CD4-positive, CD25-positive, alpha-beta regulatory T cell (primary cell): ENCODE measurements around the gene DDN. TPM values are rescaled to one million over a fixed set of nuclear protein-coding genes. Genes with fewer than 3 reads are reported as not detected.

ENCODE experiments used
- ATAC-seq, 2 donors: fragments of 150-1000 bp; cut with Tn5 transposase; one replicate each; pipeline ENCODE4 v1.10.0; 2021; ENCODE audit warnings: low read depth in 2 of 2, moderate number of reproducible peaks in 2 of 2, moderate library complexity in 1 of 2
- DNase-seq, 3 donors: peaks; one replicate each; pipeline versions ENCODE4 v3.0.0 to v3.0.0-alpha.2; 2012 to 2022; ENCODE audit warnings: mixed read lengths in 1 of 3
- H3K27ac ChIP-seq: one replicate; pipeline ENCODE4 v1.7.0; 2013; ENCODE audit warnings: mild to moderate bottlenecking, low read length; ENCODE audit not compliant: insufficient read depth, poor library complexity, severe bottlenecking
- H3K27me3 ChIP-seq: one replicate; pipeline ENCODE4 v1.7.0; 2013; ENCODE audit warnings: low read length; ENCODE audit not compliant: control insufficient read depth, insufficient read depth
- H3K36me3 ChIP-seq: one replicate; pipeline ENCODE4 v1.7.0; 2013; ENCODE audit warnings: mild to moderate bottlenecking, low read length, moderate library complexity; ENCODE audit not compliant: control insufficient read depth, insufficient read depth
- H3K4me1 ChIP-seq: 2 replicates; pipeline ENCODE4 v1.7.0; 2013; ENCODE audit warnings: mild to moderate bottlenecking, low read length; ENCODE audit not compliant: insufficient read depth, control insufficient read depth, poor library complexity, severe bottlenecking
- H3K4me3 ChIP-seq: one replicate; pipeline ENCODE4 v1.7.0; 2013; ENCODE audit warnings: low read depth, mild to moderate bottlenecking, low read length, moderate library complexity
- H3K9me3 ChIP-seq, 2 experiments: 1 replicate in 1 of 2; 2 replicates in 1 of 2; pipeline ENCODE4 v1.7.0; 2013; ENCODE audit warnings: low read length in 2 of 2, mild to moderate bottlenecking in 1 of 2, moderate library complexity in 1 of 2; ENCODE audit not compliant: control insufficient read depth in 2 of 2
- H3K27ac Mint-ChIP-seq, 3 donors: one replicate each; pipeline ENCODE4 v1.8.0; 2020 to 2022; ENCODE audit warnings: mild to moderate bottlenecking in 3 of 3, mixed read lengths in 3 of 3, moderate library complexity in 2 of 3
- H3K27me3 Mint-ChIP-seq: one replicate; pipeline ENCODE4 v1.8.0; 2022; ENCODE audit warnings: mild to moderate bottlenecking, mixed read lengths
- H3K36me3 Mint-ChIP-seq: one replicate; pipeline ENCODE4 v1.8.0; 2020; ENCODE audit warnings: mixed read lengths
- H3K4me1 Mint-ChIP-seq, 4 donors: one replicate each; pipeline ENCODE4 v1.8.0; 2020 to 2022; ENCODE audit warnings: mixed read lengths in 4 of 4, mild to moderate bottlenecking in 1 of 4
- H3K4me3 Mint-ChIP-seq, 4 donors: one replicate each; pipeline ENCODE4 v1.8.0; 2020 to 2022; ENCODE audit warnings: mild to moderate bottlenecking in 4 of 4, mixed read lengths in 4 of 4, moderate library complexity in 3 of 4
- H3K9me3 Mint-ChIP-seq, 7 donors: one replicate each; pipeline ENCODE4 v1.8.0; 2020 to 2022; ENCODE audit warnings: mixed read lengths in 7 of 7, mild to moderate bottlenecking in 3 of 7, moderate library complexity in 2 of 7
- polyA plus RNA-seq, 4 donors: library from polyadenylated mRNA; unstranded; fragments of 300-500 nt; fragmentation: Illumina TruSeq; gene quantifications; one replicate each; pipeline ENCODE4 v1.2.3, GENCODE V29; 2021
- total RNA-seq: library from RNA; stranded (reverse); gene quantifications from one replicate; pipeline ENCODE4 v1.2.3, GENCODE V29; 2022

The DDN gene
- total and polyA plus RNA-seq, 5 donors from 2014 or later, result 0.39 TPM; not detected in 4

GRCh38 chr12:48981757-48982157, 17.4 kb downstream of the DDN start:
- H3K4me1 Mint-ChIP-seq, result peaks cover 0 to 49% (median 18%) of the 10 kb centered on the region in 4 donors
- H3K27ac Mint-ChIP-seq, result peak overlapping the region; percentile 63 to 92 (median 91)
- ATAC-seq, result no peak
- Histone ChIP-seq H3K4me3 (peak overlapping the region; percentile 26), H3K4me1 (peaks cover 51% of the 10 kb centered on the region), H3K27ac (no peak overlapping the region), H3K36me3 (no peaks in the 10 kb centered on the region), H3K27me3 (peaks cover 30% of the 10 kb centered on the region), H3K9me3 (no peaks in the 10 kb centered on the region)
- no peak for DNase-seq
- peaks cover 69% of the 10 kb centered on the region for H3K27me3 Mint-ChIP-seq
- peaks cover 0 to 5% (median 0%) of the 10 kb centered on the region in 7 donors for H3K9me3 Mint-ChIP-seq
- no peaks in the 10 kb centered on the region for H3K36me3 Mint-ChIP-seq
- H3K4me3 Mint-ChIP-seq, result peak overlapping the region; percentile 35 to 92 (median 90)

GRCh38 chr12:48980953-48981756, 18.0 kb downstream of the DDN start:
- Histone ChIP-seq H3K27ac (no peak overlapping the region), H3K9me3 (no peaks in the 10 kb centered on the region), H3K36me3 (no peaks in the 10 kb centered on the region), H3K27me3 (peaks cover 31% of the 10 kb centered on the region), H3K4me3 (peak overlapping the region; percentile 48), H3K4me1 (peaks cover 51% of the 10 kb centered on the region)
- H3K27me3 Mint-ChIP-seq, result peaks cover 73% of the 10 kb centered on the region
- DNase-seq (peak; percentile 44 to 84 (median 61)), ATAC-seq (peak; percentile 44 to 50)
- peak overlapping the region; percentile 18 to 92 (median 90) for H3K4me3 Mint-ChIP-seq
- peaks cover 0 to 5% (median 0%) of the 10 kb centered on the region in 7 donors for H3K9me3 Mint-ChIP-seq
- no peaks in the 10 kb centered on the region for H3K36me3 Mint-ChIP-seq
- H3K4me1 Mint-ChIP-seq, result peaks cover 0 to 49% (median 18%) of the 10 kb centered on the region in 4 donors
- peak overlapping the region; percentile 63 to 92 (median 91) for H3K27ac Mint-ChIP-seq

- ATAC-seq (no peak), DNase-seq (peak in 1 of 3 donors; percentile 44)
- Histone ChIP-seq H3K4me1 (peaks cover 51% of the 10 kb centered on the region), H3K27me3 (peaks cover 31% of the 10 kb centered on the region), H3K27ac (no peak overlapping the region), H3K36me3 (no peaks in the 10 kb centered on the region), H3K4me3 (peak overlapping the region; percentile 68), H3K9me3 (no peaks in the 10 kb centered on the region)
- peaks cover 78% of the 10 kb centered on the region for H3K27me3 Mint-ChIP-seq
- H3K27ac Mint-ChIP-seq, result peak overlapping the region in 2 of 3 donors; percentile 91 to 92
- H3K4me3 Mint-ChIP-seq, result peak overlapping the region; percentile 18 to 92 (median 90)
- H3K36me3 Mint-ChIP-seq, result no peaks in the 10 kb centered on the region
- H3K9me3 Mint-ChIP-seq, result peaks cover 0 to 5% (median 0%) of the 10 kb centered on the region in 7 donors
- H3K4me1 Mint-ChIP-seq, result peaks cover 0 to 49% (median 18%) of the 10 kb centered on the region in 4 donors
These were observed 18.7 kb downstream of the DDN start for GRCh38 chr12:48980389-48980952.

GRCh38 chr12:48979602-48980388, 19.4 kb downstream of the DDN start:
- DNase-seq, result peak in 2 of 3 donors; percentile 46 to 67
- Histone ChIP-seq H3K27ac (no peak overlapping the region), H3K27me3 (peaks cover 31% of the 10 kb centered on the region), H3K9me3 (no peaks in the 10 kb centered on the region), H3K4me3 (peak overlapping the region; percentile 68), H3K4me1 (peaks cover 51% of the 10 kb centered on the region), H3K36me3 (no peaks in the 10 kb centered on the region)
- Mint-ChIP-seq H3K9me3 (peaks cover 0 to 5% (median 0%) of the 10 kb centered on the region in 7 donors), H3K27ac (peak overlapping the region; percentile 43 to 89 (median 78)), H3K36me3 (no peaks in the 10 kb centered on the region), H3K27me3 (peaks cover 80% of the 10 kb centered on the region), H3K4me3 (peak overlapping the region; percentile 87 to 92 (median 90)), H3K4me1 (peaks cover 0 to 49% (median 18%) of the 10 kb centered on the region in 4 donors)
- peak; percentile 22 to 28 for ATAC-seq

- peak overlapping the region in 1 of 3 donors; percentile 83 for H3K27ac Mint-ChIP-seq
- no peak for DNase-seq
- no peak for ATAC-seq
- no peaks in the 10 kb centered on the region for H3K36me3 Mint-ChIP-seq
- H3K27me3 ChIP-seq, result peaks cover 28% of the 10 kb centered on the region
- H3K27ac ChIP-seq, result no peak overlapping the region
- H3K9me3 Mint-ChIP-seq, result peaks cover 0 to 9% (median 0%) of the 10 kb centered on the region in 7 donors
- no peaks in the 10 kb centered on the region for H3K36me3 ChIP-seq
- peaks cover 0 to 49% (median 18%) of the 10 kb centered on the region in 4 donors for H3K4me1 Mint-ChIP-seq
- H3K4me3 ChIP-seq, result peak overlapping the region; percentile 68
- H3K9me3 ChIP-seq, result no peaks in the 10 kb centered on the region
- H3K4me1 ChIP-seq, result peaks cover 54% of the 10 kb centered on the region
- H3K4me3 Mint-ChIP-seq, result peak overlapping the region; percentile 87 to 92 (median 90)
- H3K27me3 Mint-ChIP-seq, result peaks cover 80% of the 10 kb centered on the region
These were observed 20.2 kb downstream of the DDN start for GRCh38 chr12:48978741-48979601.

GRCh38 chr12:48978291-48978740, 20.9 kb downstream of the DDN start, which contains the start of gene WNT1:
Gene WNT1 (plus strand): TSS chr12:48978322. CDS start chr12:48978651, 329 bp downstream.
- ATAC-seq, result no peak
- peaks cover 0 to 49% (median 18%) of the 10 kb centered on the region in 4 donors for H3K4me1 Mint-ChIP-seq
- peak within 1 kb of the TSS; percentile 68 for H3K4me3 ChIP-seq

More at GRCh38 chr12:48978291-48978740, 20.9 kb downstream of the DDN start, which contains the start of gene WNT1:
- Histone ChIP-seq H3K27me3 (peaks cover 25% of the 10 kb centered on the region), H3K36me3 (no peaks in the 10 kb centered on the region), H3K9me3 (no peaks in the 10 kb centered on the region), H3K4me1 (peaks cover 55% of the 10 kb centered on the region), H3K27ac (no peak within 1 kb of the TSS)
- Mint-ChIP-seq H3K4me3 (peak within 1 kb of the TSS; percentile 87 to 92 (median 90)), H3K27ac (peak within 1 kb of the TSS; percentile 57 to 83 (median 67)), H3K9me3 (peaks cover 0 to 9% (median 0%) of the 10 kb centered on the region in 7 donors), H3K36me3 (no peaks in the 10 kb centered on the region), H3K27me3 (peaks cover 77% of the 10 kb centered on the region)
- DNase-seq, result no peak
